SKM-1 treated with dmso at 0.1 percent for 144 hours (cell line): ENCODE results near the gene POM121L12.

Experiments
- DNase-seq: peaks from one replicate; lab custom pipeline; 2025; ENCODE audit not compliant: unreplicated experiment; lab: John Stamatoyannopoulos, UW

POM121L12 gene

GRCh38 chr7:53035499-53036412 is at the start of gene POM121L12:
Gene POM121L12 (plus strand): TSS chr7:53035633. CDS start chr7:53035672, 39 bp downstream.
- no peak for DNase-seq

DNA sequence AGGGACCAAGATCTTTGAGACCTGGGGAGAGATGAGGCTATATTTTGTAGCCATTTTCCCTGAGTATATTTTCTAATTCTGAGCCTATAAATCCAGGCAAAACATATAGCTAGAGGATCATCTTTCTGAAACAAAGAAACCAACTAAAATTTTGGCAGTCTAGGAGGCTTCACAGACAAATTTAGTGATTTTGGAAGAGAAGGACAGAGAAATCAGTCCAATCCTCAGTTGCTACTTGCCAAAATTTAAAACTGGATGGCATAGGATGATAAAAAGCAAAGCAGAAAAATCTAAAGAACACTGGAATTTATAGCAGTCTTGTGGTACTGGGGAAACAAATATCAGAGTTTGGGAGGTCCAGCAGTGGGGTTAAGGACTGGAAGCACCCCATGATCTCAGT is 43.4 kb upstream of the POM121L12 start:
- DNase-seq: no peak

DNA sequence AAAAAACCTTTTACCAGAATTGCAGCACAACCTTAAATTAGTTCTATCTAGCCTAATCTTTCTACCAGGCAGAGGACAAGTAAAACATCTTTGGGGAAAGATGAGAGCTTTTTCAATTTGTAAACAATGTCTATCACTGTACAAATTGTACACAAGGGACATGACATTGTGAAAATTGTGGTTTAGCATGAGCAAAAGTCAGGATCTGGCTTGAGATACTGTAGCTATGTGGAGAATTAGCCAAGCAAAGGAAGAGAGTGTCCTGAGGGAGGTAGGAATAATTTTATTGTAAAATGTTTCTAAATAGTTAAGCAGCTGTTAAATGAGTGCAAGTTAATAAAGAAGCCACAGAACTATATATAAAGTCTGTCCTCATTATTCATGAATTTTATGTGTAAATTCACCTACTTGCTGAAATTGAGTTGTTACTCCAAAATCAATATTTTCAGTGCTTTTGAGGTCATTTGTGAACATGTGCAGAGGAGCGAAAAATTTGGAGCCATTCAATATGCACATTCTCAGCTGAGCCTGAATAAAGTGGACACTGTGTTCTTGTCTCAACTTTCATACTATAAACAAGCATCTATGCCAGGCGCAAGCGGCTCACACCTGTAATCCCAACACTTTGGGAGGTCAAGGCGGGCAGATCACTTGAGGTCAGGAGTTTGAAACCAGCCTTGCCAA is 42.8 kb upstream of the POM121L12 start:
- no peak for DNase-seq

GRCh38 chr7:52995676-52996075 is 39.8 kb upstream of the POM121L12 start:
- no peak for DNase-seq

GRCh38 chr7:53001221-53001620 is 34.2 kb upstream of the POM121L12 start:
- DNase-seq: no peak

- DNase-seq: no peak
Observed at GRCh38 chr7:53002389-53002788, 33.0 kb upstream of the POM121L12 start.

GRCh38 chr7:53003653-53004445 is 31.6 kb upstream of the POM121L12 start:
- DNase-seq: no peak

- DNase-seq: no peak
Observed at GRCh38 chr7:53013925-53014324, 21.5 kb upstream of the POM121L12 start.

- no peak for DNase-seq
Observed at GRCh38 chr7:53015463-53015862, 20.0 kb upstream of the POM121L12 start.

DNA sequence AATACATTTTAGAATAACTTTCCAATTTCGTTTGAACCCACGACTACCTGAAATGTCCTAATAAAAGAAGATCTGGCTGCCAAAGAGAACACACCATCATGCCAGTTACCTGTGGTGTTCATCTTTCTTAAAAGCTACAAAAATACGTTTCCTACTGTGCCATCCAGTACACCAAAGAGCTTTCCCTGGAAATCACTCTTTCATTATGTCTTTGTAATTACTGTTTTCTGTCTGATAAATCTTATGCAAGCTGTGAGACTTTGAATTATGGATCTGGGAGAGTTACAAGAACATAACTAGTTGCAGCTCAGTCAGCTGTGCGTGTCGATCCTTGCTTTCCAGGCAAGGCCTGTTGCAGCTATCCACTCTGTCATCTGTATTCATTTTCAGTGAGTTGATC is 12.5 kb upstream of the POM121L12 start:
- DNase-seq: no peak

- no peak for DNase-seq
Observed at GRCh38 chr7:53048638-53049037, 13.2 kb downstream of the POM121L12 start.

DNA sequence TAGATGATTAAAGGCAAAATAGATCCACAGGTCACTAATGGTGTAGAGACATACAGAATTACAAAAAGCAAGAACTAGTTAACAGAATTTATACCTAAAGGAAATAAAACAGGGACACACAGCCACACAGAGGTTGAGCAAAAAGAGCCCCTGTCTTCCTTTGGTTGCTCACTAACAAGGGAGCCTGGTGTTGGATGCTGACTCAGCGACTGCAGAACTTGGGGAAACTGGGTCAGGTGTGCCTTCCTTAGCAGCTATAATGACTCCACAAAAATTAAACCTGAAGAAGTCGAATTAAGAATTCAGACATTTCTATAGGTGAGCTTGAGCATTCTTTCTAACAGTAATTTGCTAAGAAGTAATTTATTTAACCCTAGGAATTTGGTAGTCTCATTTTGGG is 15.0 kb downstream of the POM121L12 start:
- DNase-seq: no peak

- DNase-seq: no peak
Observed at GRCh38 chr7:53059591-53059990, 24.2 kb downstream of the POM121L12 start.

- DNase-seq: no peak
Observed at GRCh38 chr7:53060066-53060465, 24.6 kb downstream of the POM121L12 start.

DNA sequence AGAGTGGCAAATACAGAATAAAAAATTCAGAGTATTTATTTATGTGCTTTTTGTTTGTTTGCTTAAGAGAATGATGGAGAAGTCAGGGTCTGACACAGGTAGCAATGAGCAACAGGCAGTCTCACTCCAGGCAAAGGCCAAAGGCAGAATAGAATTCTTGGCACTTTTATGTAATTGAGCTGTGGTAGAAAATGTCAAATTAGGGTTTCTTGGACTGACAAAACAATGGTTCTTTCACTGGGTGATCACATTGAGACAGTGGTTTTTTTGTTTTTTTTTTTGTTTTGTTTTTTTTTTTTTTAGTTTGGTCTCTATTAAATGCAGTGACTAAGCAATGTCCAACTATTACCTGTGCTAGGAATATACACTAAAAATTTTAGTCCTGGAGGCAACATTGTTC is 27.4 kb downstream of the POM121L12 start:
- DNase-seq: no peak

DNA sequence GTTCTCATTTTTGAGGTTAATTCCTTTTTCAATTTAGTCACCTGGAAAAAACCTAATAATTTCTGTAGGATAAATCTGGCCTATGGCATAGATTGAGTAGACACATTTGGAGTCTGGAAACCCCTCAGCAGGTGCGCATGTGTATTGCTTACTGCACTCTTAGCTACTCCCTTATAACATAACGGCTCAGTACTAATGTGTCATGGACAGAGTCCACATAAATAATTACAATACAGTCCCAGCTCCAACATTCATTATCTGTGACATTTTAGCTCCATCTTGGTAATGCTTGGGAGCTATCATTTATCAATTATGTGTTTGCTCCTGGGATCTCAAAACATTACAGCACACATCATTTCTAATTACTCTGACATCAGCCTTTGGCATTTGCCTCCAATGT is 33.2 kb downstream of the POM121L12 start:
- DNase-seq: no peak

- DNase-seq: no peak
Observed at GRCh38 chr7:53070883-53071282, 35.5 kb downstream of the POM121L12 start.
